LNCAP (cell line): ENCODE measurements around the gene SMCHD1.

Source experiments
- CTCF ChIP-seq: fragments of 450-650 bp; IDR thresholded peaks from 2 replicates; pipeline ENCODE4 v1.5.1; 2017; ENCODE audit warnings: mild to moderate bottlenecking

The SMCHD1 gene

GRCh38 chr18:2780750-2781149 lies 125.2 kb downstream of the SMCHD1 start:
- no peak for TF ChIP-seq CTCF

GRCh38 chr18:2787225-2787624 lies 131.7 kb downstream of the SMCHD1 start:
- no peak for TF ChIP-seq CTCF

- TF ChIP-seq CTCF: no peak
These were observed 136.9 kb downstream of the SMCHD1 start for GRCh38 chr18:2792395-2792794.

GRCh38 chr18:2794159-2794558 lies 138.6 kb downstream of the SMCHD1 start:
- TF ChIP-seq CTCF: no peak

- no peak for TF ChIP-seq CTCF
These were observed 142.4 kb downstream of the SMCHD1 start for GRCh38 chr18:2797951-2798350.

GRCh38 chr18:2799369-2799768 lies 143.8 kb downstream of the SMCHD1 start:
- no peak for TF ChIP-seq CTCF

GRCh38 chr18:2805970-2806943 lies 150.7 kb downstream of the SMCHD1 start:
- TF ChIP-seq CTCF: no peak
